HG03196 (cell line): ENCODE measurements around the gene ZNF440.
A peak's percentile ranks its signal among the peaks of the same experiment; 100 is the strongest.
"Not testable (repeated sequence)": the region's sequence is repeated elsewhere in the genome, so short reads cannot be mapped to it uniquely, and the experiment has no call there.

Experiments used
- ATAC-seq: cut with Tn5 transposase; IDR thresholded peaks from one replicate; pipeline ENCODE4 v1.9.1; 2021; ENCODE audit not compliant: unreplicated experiment

ZNF440 gene

DNA sequence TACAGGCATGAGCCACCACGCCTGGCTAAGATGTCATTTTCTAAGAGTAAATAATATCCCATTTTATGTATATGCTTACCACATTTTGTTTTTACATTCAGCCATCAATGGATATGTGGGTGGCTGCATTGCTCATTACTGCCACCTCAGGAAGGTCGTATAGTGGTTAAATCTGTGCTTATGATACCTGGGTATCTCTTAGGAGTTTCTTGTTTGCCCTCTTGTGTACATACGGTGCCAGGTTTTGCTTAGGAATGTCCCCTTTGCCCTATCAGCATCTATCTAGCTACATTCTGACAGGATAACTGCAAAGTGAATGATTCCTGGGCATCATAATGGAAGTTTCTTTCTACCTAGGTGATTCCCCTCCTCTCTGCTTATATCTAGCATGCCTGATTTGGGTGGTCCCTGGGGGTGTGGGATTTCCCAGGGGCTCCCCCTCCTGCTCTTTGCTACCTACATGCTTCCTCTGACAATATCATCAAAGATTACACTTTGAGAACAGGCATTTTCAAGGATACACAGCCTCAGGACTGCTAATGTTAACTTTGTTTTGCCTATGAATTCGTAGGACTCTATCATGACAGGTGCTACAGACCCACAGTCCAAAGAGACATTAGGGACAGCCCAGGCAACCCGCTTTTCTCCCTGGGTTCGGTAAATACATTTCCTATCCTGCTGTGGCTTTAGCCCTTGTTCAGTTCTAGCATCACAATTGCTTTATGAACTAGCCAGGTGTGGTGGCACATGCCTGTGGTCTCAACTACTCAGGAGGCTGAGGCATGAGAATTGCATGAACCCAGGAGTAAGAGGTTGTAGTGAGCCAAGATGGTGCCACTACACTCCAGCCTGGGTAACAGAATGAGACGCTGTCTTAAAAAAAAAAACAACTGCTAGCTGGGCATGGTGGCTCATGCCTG, 15.1 kb downstream of the ZNF440 start:
- ATAC-seq: not testable (repeated sequence)

DNA sequence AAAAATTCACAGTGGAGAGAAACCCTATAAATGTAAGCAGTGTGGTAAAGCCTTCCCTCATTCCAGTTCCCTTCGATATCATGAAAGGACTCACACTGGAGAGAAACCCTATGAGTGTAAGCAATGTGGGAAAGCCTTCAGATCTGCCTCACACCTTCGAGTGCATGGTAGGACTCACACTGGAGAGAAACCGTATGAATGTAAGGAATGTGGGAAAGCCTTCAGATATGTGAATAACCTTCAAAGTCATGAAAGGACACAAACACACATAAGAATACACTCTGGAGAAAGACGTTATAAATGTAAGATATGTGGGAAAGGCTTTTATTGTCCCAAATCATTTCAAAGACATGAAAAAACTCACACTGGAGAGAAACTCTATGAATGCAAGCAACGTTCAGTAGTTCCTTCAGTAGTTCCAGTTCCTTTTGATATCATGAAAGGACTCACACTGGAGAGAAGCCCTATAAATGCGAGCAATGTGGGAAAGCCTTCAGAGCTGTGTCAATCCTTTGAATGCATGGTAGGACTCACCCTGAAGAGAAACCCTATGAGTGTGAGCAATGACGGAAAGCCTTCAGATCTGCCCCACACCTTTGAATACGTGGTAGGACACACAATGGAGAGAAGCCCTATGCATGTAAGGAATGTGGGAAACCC, 18.3 kb downstream of the ZNF440 start:
- no peak for ATAC-seq

DNA sequence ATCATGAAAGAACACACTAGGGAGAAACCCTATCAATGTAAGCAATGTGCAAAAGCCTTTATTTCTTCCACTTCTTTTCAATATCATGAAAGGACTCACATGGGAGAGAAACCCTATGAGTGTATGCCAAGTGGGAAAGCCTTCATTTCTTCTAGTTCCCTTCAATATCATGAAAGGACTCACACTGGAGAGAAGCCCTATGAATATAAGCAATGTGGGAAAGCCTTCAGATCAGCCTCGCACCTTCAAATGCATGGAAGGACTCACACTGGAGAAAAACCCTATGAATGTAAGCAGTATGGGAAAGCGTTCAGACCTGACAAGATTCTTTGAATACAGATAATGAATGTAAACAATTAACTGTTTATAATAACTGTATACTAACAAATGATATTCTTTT, 19.5 kb downstream of the ZNF440 start:
- no peak for ATAC-seq

- ATAC-seq: not testable (repeated sequence)
Measured at GRCh38 chr19:11835626-11836066, 21.6 kb downstream of the ZNF440 start.

- no peak for ATAC-seq
Measured at GRCh38 chr19:11843722-11844121, 29.6 kb downstream of the ZNF440 start.

GRCh38 chr19:11847615-11848014, 33.5 kb downstream of the ZNF440 start:
- ATAC-seq: not testable (repeated sequence)

- ATAC-seq: no peak
Measured at GRCh38 chr19:11848200-11848593, 34.1 kb downstream of the ZNF440 start.

DNA sequence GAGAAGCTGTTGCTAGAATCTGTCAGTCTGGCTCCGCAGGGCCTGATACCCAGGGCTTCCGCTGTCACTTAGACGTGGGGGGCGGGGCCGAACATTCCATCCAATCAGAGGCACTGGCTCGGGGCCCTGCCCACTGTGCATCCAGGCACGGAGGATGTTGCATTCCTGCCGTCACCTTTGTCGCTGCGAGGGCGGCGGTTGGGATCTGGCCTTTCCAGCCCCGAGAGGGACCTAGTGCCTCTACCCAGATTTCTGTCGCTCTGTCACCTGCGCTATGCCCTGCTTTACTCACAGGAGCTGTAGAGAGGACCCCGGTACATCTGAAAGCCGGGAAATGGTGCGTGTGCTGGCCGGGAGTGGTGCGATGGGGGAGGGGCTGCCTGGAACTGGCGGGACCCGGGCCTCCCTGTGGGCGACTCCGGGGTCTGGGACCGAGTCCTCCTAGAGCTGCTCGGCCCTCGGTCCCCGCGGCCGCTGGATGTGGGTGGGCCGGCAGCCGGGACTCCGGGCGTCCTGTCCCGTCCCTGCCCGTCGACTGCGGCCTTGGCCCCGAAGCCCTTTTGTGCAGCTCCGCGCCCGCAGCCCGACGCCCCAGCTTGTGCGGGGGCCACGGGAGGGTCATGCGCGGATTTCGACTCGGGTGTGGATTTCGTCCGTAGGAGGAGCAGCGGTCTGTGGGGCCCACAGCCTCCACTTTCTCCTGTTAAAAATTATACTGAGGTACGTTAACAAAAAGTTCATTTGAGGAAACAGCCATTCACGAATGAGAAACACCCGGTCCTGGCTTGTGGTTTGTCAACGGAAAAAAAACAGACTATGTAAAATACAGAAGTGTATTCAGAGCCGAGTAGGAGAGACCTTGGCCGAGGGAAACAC, 34.8 kb downstream of the ZNF440 start, which contains the start of gene ZNF439:
ZNF439 (plus strand) TSS at position 133 of the 876 bp plus-strand sequence; CDS start at position 275, 142 bp downstream.
- peak; percentile 87 for ATAC-seq

DNA sequence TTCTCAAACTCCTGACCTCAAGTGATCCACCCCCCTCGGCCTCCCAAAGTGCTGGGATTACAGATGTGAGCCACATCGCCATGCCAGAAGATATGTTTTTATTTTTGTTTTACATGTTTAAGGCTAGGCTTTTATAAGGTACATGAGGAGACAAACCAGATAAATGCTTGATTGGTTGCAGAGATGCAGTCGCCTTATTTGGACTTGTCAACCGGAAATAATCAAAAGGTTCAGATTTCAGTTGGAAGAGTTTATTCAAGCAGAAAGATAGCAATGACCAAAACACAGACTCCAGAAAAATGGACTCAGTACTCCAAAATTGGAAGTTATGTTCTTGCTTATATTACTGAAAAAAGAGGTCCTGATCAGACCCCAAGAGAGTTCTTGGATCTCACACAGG, 36.2 kb downstream of the ZNF440 start:
- ATAC-seq: not testable (repeated sequence)

DNA sequence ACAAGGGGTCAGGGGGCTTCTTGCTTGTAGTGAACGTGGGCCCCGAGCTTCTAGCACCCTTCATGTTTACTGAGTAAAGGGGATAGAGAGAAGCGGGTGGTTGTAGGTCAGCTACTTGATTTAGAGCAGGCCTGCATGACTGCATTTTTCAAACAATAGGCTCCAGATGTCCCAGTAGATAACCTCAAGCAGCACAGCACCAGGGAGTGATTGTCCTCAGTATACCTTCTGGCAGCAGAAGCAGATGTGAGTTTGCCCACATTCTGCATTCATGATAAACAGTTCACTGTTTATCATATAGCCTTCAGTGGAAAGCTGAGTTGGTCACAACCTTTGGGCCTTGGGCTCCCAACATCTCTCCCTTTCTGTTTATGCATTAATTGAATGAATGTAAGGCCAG, 39.3 kb downstream of the ZNF440 start:
- no peak for ATAC-seq

DNA sequence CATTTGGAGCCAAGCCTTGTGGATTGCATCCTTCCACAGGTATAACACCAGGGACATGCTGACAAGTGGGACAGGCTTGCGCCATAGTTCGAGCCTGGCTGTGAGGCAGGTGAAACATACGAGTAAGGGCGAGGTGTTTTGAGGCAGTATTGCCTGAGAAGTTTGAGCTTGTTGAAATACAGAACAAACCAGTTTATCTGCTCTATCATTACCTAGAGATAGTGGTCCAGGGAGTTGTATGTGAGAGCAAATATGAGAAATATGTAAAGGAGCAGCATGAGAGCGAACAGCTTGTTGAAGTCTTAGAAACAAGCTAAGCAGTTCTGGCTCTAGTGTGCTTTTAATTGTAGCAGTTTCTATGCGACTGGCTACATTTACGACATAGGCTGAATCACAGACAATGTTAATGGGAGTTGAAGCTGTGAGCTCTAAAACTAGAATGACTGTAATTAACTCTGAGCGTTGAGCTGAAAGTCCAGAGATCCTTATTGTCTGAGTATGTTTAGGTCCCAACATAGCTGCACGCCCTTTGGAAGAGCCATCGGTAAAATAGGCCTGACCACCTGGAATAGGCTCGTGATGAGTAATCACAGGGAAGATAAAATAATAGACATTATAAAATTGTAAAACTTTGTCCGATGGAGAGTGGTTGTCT, 42.6 kb downstream of the ZNF440 start:
- no peak for ATAC-seq

- ATAC-seq: no peak
Measured at GRCh38 chr19:11860721-11861120, 46.6 kb downstream of the ZNF440 start.

DNA sequence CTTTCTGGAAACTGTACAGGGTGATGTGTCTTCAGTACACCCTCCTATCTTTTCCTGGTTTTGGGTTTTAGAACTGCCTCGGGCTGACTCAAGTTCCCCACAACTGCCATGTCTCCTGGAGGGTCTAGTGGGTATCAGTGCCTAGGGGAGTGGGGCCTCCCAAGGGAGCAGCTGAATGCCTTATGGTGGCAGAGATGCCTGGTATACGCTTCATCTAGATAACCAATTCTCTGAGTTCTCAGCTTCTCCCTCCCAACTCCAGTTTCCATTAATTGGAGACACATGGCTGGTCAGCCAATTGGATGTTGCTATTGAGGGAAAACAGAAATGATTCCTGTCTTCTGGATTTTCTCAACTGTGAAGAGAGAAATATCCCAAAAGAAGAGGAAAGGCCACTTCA, 47.2 kb downstream of the ZNF440 start:
- no peak for ATAC-seq

DNA sequence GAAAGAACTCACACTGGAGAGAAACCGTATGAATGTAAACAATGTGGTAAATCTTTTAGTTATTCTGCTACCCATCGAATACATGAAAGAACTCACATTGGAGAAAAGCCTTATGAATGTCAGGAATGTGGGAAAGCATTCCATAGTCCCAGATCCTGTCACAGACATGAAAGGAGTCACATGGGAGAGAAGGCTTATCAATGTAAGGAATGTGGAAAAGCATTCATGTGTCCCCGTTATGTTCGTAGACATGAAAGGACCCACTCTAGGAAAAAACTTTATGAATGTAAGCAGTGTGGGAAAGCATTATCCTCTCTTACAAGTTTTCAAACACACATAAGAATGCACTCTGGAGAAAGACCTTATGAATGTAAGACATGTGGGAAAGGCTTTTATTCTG, 53.7 kb downstream of the ZNF440 start:
- ATAC-seq: not testable (repeated sequence)

- no peak for ATAC-seq
Measured at GRCh38 chr19:11868188-11868587, 54.1 kb downstream of the ZNF440 start.

- no peak for ATAC-seq
Measured at GRCh38 chr19:11872624-11873023, 58.6 kb downstream of the ZNF440 start.

DNA sequence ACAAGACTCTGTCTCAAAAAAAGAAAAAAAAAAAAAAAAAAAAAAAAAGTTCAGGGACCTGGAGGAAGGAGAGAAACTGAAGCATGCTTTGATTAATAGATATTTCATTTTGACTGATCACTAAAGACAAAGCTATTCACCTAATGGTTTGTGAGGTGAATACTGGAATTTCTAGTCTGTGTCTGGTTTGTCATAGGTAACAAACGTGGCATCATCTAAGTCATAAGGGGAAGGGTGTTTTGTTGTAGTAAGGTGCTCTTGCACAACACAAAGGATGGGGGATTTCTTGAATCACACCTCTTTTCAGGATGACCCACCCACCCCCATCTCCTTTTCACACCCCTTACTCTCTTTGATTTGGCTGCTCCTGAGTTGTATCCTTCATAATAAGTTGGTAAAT, 59.7 kb downstream of the ZNF440 start:
- ATAC-seq: no peak

DNA sequence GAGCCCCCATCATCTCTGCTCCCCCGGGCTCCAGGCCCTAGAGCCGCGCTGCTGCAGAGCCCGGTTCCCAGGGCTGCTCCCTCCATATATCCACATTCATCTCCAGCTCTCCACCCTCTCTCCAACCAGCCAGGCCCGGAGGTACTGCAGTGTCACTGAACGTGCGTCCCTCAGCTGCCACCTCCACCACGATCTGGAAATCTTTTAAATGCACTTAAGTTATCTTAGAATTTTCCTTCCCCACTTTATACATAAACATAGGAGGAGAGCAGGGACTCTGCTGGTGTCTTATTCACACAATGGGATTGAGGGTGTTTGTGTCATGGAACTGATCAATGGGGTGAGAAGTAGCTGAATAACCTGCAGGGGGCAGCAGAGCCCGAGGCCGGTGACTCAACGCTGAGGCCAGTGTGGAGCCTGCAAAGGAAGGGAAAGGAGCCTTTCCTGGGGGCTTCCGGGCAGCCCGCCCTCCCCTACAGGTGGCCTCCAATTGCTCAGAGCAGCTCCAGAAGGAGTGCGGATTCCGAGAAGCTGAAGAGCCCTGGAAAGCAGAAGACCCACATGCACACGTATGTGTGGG, 65.7 kb downstream of the ZNF440 start:
- not testable (repeated sequence) for ATAC-seq

DNA sequence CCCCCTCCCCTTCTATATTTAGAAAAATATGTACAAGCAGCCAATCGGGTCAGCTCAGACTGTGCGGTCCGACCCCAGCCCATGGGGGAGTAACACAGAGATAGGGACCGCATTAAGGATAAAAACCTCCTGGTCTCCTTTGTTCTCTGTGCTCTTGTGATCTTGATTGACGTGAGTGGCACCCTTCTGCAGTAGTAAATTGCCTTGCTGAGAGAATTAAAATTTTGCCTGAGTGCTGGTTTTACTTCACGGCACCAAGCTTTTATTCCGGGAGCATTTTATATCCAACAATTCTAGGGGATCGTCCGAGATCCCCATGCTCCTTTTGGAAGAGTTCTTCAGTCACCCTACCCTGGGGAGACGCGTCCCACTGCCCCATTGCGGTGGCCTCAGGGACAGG, 66.5 kb downstream of the ZNF440 start:
- no peak for ATAC-seq

GRCh38 chr19:11881151-11881800, 67.2 kb downstream of the ZNF440 start:
- ATAC-seq: no peak
